ENCODE data around the gene NIPA2.

NIPA2 gene

DNA sequence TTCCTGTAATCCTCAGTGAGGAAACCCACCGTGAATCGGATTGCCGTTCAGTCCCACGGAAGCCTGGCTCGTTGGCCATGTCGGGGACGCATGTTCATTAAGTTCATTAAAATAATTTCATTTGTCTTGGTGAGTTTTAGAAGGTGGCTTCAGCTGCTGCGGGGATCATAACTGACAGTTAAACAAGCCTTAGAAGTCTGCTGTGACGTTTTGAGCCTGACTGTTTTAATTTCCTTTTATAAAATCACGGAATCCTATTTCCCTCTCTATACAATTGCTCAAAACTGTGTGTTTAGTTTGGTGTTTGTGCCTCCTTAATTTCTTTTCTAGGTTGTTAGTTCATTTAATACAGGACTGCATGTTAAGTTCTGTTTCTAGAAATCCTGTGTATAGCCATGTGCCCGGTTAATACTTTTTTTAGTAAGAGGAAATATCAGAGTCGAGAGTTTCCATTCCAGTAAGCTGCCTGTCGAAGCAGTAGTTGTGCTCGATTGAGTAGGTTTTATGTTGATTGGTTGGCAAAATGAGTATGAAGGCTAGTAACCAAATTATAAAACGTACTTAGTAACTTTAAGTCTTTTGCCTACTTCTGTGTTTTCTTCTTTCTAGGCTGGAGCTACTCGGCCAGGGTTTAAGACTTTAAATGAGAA is 705 bp downstream of the NIPA2 start:
- no peak for DNase-seq (ENCODE audit: low spot score)

DNA sequence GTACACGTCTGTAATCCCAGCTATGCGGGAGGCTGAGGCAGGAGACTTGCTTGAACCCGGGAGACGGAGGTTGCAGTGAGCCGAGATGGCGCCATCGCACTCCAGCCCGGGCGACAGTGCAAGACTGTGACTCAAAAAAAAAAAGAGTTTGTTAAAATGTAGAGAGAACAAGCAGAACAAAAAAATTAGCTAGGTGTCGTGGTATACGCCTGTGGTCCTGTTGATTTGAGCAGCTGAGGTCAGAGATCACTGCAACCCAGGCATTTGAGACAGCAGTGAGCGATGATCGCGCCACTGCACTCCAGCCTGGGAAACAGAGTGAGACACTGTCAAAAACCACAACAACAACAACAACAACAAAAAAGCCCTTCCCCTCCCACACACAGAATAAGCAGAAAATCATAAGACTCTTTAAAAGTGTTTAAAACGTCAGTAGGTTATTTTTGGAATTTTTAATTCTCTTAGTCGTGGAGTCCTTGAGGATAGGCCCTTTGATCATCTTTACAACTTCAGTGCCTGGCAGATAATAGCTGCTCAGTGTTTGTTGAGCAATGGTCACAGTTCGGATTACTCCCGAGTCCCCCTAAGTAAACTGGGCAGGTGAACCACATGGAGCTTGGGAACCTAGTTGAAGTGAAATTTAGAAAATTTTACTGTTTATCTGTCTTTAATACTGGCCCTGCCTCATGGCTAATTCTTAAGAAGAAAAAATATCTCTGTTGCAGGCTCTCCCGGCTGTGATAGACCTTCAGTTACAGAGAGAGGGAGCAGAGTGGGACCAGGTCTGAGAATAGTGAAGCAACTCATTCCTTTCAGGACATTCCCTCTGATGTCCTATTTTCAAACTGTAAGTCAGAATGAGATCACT is 6.2 kb downstream of the NIPA2 start:
- no peak for DNase-seq (ENCODE audit: low spot score)

DNA sequence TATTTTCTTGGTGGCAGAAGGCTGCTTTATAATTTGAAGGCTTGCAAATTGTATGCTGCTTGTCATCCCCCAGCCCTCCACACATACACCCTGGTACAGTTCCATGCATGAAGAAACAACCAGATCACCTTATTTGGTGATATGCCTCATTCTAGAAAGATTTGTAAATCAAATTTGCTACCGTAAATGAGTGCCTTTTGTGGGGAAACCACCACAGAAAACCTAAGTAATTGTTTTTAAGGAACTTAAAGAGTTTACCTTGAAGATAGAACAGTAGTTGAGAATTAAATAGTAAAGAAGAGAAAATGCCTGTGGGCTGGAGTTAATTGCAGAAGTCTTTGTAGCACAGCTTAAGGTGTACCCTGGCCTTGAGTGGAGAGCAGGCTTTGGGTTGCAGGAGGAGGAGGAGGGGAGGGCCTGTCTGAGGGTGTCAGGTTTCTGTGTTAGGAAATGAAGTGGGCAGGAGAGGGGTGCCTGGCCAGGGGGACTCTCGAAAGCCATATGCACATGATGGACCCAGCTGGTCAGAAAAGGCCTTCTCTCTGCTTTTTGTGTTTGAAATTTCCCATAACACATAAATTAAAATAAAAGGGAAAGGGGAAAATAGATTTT is 6.9 kb downstream of the NIPA2 start:
- DNase-seq (ENCODE audit: low spot score): no peak

DNA sequence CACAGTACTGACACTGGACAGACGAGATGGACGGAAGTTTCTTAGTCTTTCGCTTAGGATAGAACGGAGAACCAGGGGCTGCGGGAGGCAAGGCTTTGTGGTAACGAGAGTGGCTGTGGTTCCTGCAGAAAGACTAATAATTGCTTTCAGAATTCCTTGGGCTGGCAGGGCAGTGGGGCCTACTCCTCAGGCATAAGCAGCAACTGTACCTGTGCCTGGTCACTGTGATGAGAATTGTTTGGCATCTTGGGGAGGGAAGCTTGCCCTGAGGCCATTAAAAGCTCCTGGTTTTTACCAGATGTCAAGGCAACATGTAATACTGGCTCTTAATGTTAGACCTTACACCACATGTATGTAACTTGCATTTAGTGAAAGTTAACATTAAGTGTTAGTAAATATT is 7.6 kb downstream of the NIPA2 start:
- no peak for DNase-seq (ENCODE audit: low spot score)

DNA sequence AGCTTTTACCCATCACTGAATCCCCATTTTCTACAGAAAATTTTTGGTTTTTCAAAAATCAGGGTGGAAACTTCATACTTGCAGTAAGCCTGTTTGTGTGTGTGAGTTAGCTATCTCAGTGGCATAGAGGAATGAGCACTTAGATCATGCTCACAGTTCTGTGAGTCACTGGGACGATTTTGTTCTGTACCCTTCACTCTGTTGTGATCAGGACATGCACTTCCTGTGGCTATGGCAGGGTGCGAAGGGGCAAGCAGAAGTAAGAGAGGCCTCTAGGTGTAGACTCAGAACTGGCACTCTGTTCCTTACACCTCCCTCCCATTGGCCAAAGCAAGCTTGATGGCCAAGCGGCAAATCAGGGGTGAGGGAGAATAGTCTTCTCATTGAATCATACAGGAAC is 11.6 kb downstream of the NIPA2 start:
- DNase-seq (ENCODE audit: low spot score): no peak

DNA sequence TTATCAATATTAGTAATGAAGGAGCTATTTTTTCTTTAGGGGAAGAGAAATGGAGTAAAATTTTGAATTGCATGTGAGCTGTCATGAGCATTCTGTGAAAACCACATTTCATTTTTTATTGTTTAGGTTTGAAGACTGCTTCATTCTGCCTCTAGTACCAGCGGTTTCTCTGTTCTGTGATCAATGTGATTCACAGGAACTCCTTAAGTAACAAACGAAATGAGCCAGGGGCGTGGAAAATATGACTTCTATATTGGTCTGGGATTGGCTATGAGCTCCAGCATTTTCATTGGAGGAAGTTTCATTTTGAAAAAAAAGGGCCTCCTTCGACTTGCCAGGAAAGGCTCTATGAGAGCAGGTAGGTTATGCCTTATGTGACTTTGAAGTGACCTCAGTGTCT is 13.0 kb downstream of the NIPA2 start:
- DNase-seq (ENCODE audit: low spot score): no peak

DNA sequence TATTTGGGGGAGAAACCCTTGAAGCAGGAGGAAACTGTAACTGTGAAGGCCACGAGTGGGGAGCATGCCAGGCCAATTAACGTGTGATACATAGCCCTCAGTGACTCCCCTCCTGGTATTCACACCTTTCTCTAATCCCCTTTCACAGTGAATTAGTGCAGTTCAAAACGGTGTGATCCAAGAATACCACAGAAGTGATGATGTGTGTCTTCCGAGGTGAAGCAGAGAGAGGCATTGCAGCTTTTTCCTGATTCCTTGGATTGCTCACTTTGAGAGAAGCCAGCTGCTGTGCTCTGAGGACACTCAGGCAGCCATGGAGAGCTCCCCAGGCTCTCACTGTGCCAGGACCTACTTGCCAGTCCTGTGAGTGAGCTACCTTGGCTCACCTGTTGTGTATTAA is 17.3 kb downstream of the NIPA2 start:
- no peak for DNase-seq (ENCODE audit: low spot score)

DNA sequence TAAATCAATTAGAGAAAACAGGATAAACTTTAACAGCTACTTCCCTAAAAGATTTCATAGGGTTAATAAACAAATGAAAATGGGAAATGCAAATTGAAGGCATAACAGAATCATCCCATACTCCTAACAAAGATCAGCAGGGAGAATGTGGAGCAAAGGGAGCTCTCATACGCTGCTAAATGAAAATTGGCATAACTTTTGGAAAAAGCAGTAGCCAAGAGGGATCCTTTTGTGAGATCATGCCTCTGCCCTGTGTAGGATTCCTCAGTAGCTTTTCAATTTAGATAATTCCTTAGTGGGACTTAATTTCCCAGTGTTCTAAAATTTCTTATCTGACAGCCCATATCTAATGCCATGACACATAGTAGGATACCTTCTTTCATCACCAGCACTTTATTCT is 18.2 kb downstream of the NIPA2 start:
- no peak for DNase-seq (ENCODE audit: low spot score)

DNA sequence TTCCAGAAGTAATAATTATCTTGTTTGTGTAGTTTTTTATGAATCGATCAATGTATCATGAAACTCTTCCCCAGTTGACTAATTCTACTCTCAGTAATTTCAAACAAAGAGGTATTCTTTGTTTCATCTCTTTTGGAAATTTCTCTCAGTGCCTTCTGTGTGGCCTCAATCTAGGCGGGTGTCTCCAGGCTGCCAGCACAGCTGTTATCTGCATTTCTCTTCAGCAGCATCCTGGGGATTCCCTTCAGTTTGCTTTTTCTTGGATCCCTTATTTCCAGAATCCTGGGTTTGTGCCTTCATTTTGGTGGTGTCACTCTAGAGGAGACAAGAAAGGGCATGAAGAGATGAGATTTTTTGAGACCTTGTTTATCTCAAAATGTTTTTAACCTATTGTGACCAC is 22.7 kb downstream of the NIPA2 start:
- no peak for DNase-seq (ENCODE audit: low spot score)

DNA sequence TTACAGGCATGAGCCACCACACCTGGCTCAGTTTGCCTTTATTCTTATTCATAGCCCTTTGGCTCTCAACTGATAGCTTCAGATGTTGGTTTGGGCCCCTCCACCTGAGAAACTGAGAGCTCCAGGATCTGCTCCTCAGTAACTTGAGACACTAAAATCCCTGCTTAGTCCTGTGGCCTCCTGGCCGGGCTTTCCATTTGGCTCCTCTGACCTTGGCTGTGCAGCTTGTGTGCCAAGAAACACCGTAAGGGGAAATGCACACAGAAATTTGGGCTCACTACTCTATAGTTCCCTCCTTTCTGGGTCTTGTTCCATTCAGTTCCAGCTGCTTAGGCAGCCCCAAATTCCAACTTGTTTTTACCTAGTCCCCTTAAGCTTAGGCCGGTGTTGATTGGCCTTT is 24.9 kb downstream of the NIPA2 start:
- no peak for DNase-seq (ENCODE audit: low spot score)

DNA sequence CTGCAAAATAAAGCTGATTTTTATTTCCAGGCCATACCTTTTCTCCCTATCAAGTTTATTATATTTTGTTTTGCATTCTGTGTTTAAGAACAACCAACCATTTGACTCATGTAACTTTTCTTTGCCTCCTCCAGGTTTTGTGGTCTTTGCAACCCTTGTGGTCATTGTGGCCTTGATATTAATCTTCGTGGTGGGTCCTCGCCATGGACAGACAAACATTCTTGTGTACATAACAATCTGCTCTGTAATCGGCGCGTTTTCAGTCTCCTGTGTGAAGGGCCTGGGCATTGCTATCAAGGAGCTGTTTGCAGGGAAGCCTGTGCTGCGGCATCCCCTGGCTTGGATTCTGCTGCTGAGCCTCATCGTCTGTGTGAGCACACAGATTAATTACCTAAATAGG is 27.6 kb downstream of the NIPA2 start:
- DNase-seq (ENCODE audit: low spot score): no peak

DNA sequence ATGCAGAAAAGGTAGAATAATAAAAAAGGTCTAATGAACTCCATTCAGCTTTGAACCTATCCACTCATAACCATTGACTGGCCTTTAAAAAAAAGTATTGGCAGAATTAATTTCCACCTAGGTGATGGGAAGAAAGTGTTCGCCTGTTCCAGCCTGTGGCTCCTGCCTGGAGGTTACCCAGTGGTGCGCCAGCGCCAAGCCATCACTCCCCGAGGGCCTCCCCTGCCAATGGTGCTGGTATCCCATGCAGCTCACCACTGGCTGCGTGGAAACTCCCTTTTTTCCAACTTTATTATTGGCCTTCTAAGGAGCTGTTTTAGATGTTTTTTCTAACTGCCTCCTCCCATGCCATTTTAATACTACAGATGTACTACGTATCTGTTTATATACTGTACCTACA is 29.4 kb downstream of the NIPA2 start:
- no peak for DNase-seq (ENCODE audit: low spot score)

DNA sequence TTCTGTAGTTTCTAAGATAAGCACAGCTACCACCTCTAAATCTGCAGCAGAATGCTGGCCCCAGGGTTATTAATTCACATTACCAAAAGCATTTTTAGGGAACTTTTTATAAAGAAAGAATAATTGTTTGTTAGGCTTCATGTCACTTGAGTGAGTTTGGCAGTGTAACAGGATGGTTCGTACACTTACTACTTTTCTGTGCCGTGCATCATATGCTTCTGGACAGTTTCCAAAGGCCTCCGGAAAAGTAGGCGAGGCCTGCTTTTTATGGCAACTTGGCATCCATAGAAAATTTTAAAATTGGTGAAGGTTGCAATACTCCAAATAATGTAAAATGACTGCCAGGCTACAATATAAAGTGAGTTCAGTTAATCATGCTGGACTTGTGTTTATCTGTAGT is 30.0 kb downstream of the NIPA2 start:
- no peak for DNase-seq (ENCODE audit: low spot score)

DNA sequence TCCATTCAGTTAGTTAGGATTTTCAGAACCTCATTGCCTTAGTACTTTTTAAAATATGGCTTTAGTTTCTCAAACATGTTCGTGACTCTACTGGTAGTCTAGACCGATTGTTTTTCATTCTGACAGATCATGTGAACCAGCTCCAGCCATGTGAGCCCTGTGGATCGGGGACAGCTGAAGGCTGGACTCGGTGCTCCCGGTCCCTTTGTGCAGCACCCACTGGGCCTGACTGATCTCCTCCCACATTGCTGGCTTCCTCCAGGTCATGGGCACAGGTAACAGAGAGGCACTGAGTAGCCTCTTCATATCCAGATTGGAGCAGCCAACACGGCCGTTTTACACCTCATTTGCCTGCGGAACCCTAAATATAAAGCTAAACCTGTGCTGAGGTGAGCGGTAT is 30.5 kb downstream of the NIPA2 start:
- DNase-seq (ENCODE audit: low spot score): no peak

DNA sequence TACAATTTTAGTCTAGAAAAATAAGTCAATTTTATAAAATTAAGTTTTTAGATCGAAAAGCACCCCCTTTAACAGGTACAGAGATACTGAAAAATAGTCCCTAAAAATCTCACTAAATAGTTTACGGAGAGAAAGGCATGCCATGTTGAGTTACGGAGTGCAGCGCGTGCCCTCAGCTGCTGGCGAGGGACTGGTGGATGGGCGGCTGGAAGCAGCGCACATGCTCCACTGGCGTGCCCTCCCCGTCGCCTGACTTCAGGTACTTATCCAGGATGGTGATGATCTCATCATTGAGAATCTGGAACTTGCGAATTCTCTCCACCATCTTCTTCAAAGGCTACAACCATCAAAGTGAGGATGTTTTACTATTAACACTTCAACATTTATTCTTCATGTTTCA is 31.4 kb downstream of the NIPA2 start:
- DNase-seq (ENCODE audit: low spot score): no peak

DNA sequence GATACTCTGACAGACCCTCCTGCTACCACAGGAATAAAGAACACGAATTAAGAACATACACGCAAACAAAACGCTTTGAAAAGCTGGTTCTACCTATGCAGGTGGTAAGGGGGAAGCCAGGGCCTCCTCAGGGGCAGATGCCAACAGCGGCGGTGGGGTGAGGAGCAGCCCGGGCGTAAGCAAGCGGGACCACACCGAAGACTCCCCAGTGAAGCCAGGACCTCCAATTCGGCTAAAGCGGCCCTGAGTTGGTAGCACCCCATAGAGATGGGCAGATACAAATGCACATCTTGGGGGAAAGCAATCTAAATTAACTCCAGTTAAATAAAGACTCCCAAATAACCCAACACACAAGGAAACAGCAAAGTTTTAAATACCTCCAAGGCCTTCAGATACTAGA is 32.4 kb downstream of the NIPA2 start:
- DNase-seq (ENCODE audit: low spot score): no peak

DNA sequence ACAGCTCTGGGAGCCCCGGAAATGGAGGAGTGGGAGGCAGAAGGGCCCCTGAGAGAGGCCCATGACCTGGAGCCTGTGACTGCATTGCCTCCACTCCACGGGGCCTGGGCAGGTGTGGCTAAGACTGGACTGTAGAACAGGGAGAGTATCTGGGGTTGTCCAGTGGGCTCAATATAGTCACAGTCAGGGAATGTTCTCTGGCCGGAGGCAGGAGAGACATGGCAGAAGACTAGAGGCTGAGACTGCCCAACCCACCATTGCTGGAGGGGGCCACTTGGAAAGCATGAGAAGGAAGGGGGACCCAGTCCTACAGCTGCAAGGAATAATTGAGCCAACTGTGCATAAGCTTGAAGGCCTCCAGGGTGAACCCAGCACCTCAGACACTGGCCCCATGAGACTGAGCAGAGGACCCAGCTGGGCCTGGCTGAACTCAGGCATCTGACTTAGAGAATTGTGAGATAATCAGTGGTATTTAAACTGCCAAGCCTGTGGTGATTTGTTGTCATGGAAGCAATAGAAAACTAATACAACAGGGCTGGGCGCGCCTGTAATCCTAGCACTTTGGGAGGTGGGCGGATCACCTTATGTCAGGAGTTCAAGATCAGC is 33.1 kb downstream of the NIPA2 start:
- no peak for DNase-seq (ENCODE audit: low spot score)

DNA sequence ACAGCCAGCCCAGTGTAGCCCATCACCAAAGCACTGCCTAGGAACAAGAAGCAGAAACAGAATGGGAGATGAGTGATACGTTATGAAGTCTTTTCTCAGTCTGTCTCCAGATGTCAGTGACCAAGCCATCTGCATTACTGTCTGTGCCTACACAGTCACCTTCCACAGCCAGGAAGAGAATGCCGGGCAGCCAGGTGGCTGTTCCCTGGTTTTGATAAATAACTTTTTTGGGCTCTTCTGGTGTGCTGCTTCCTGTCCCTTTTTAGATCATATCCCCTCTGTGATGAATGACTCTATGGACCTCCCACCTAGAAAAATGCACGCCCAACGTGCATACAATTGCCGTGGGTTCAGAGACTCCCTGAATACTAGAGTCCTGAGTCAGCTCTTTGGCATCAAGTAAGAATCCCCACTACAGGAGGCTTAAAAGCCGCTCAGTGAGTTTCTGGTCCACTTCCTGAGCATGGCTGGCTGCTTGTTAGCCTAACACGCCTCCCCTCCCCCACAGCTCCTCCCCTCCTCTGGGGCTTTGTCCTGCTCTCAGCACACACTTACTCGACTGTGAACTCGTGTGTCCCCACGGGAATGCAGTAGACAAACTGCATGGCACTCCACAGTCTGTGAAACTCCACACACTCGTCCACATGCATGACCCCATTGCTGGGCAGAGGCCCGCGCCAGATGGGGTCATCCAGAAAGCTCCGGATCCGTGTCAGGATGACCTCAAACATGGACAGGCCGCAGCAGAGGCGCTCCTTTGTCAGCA is 34.7 kb downstream of the NIPA2 start:
- DNase-seq (ENCODE audit: low spot score): no peak

DNA sequence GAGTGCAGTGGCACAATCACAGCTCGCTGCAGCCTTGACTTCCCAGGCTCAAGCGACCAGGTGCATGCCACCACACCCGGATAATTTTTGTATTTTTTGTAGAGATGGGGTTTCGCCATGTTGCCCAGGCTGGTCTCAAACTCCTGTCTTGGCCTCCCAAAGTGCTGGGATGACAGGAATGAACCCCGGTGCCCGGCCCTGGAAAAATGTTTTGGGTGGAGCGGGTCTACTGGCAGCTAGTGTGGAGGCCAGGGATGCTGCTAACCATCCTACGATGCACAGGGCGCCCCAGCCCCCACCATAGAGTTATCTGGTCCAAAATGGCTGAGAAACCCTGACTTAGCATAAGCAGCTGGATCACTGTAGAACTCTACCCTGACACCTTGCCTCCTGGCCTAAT is 35.4 kb downstream of the NIPA2 start:
- DNase-seq (ENCODE audit: low spot score): no peak

DNA sequence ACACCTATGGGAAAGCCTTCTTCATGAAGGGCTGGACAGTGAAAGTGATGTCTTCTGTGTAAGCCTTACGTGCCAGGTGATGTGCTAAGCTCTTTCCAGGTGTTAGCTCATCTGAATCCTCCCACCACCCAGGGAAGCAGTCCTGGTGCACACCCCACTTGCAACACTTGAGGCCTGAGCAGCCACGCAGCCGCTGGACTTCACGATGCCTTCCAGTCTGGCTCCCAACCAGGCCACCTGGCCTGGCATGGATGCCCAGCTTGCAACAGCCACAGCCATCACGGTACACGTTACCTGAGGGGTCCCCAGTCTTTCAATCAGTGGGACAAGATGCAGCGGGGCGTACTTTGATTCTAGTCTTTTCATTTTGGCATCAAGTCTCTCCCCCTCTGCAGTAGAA is 35.8 kb downstream of the NIPA2 start:
- DNase-seq (ENCODE audit: low spot score): no peak

DNA sequence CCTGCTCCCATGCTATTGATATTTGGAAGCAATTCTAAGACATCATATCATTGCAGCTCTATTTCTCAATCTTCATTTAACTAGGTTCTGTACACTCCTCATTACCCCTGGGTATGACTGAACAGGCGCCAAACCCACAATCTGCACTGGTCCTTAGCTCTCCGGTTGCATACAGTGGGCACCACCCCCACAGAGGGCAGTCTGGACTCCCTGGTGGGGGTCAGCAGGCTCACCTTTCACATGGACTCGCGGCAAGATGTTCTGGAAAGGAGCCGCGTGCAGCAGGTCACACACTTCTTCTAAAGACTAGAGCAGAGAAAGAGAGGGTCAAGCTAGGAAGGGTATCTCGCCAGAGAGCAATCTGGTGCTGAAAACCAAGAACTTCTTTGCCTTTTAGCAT is 36.5 kb downstream of the NIPA2 start:
- DNase-seq (ENCODE audit: low spot score): no peak

DNA sequence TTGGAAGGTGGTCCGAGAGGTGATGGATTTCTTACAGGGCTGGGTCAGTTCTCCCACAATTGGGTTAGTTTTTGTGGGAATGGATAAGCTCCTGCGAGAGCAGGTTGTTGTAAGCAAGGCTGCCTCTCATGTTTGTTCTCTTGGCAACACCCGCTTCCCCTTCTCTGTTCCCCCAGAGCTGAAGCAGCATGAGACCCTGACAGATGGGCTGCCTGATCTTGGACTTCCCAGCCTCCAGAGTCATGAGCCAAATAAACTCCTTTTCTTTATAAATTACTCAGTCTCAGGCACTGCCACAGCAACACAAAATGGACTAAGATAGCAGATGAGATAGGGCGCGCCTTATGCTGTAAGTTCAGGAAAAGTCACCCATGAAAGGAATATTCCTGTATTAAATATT is 38.7 kb downstream of the NIPA2 start:
- no peak for DNase-seq (ENCODE audit: low spot score)

All from kidney capillary endothelial cell (primary cell).